Fibroblast of skin of scalp (primary cell): ENCODE results near the gene TCF23. TPM values are rescaled to one million over a fixed set of nuclear protein-coding genes. Genes with fewer than 3 reads are reported as not detected.
"Not testable (repeated sequence)": the region's sequence is repeated elsewhere in the genome, so short reads cannot be mapped to it uniquely, and the experiment has no call there.

Experiments
- DNase-seq: peaks from one replicate; pipeline ENCODE4 v3.0.0-alpha.2; 2013
- polyA plus RNA-seq, 2 experiments: library from polyadenylated mRNA; unstranded; fragments of 120-200 nt; gene quantifications; one replicate each; pipeline ENCODE4 v1.2.1, GENCODE V29; 2013; ENCODE audit not compliant: insufficient read length in 2 of 2

The TCF23 gene
- not detected for polyA plus RNA-seq (2013, experiment 1 of 2; ENCODE audit: insufficient read length)
- polyA plus RNA-seq (2013, experiment 2 of 2; ENCODE audit: insufficient read length), result 0.10 TPM

- DNase-seq, result no peak
These were observed at the start of gene TCF23 for GRCh38 chr2:27148801-27149439. TSS of gene TCF23 (plus strand) at chr2:27149004. CDS start at chr2:27149134, 130 bp downstream.

GRCh38 chr2:27099334-27099955 is 49.4 kb upstream of the TCF23 start:
- DNase-seq, result no peak

GRCh38 chr2:27100036-27100435 is 48.8 kb upstream of the TCF23 start:
- DNase-seq, result no peak

GRCh38 chr2:27102329-27102728 is 46.5 kb upstream of the TCF23 start:
- DNase-seq, result no peak

GRCh38 chr2:27105981-27106380 is 42.8 kb upstream of the TCF23 start:
- no peak for DNase-seq

- no peak for DNase-seq
These were observed 40.6 kb upstream of the TCF23 start for GRCh38 chr2:27108221-27108620.

DNA sequence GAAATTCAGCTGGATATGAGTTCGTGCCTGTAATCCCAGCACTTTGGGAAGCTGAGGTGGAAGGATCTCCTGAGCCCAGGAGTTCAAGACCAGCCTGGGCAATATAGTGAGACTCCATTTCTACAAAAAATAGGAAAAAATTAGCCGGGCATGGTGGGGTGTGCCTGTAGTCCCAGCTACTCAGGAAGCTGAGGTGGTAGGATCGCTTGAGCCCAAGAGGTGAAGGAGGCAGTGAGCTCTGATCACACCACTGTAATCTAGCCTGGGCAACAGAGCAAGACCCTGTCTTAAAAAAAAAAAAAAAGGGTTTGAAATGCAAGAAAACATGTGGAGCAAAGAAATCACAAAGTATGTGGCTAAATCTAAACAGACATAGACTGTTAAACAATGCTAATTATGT is 39.7 kb upstream of the TCF23 start:
- DNase-seq, result no peak

DNA sequence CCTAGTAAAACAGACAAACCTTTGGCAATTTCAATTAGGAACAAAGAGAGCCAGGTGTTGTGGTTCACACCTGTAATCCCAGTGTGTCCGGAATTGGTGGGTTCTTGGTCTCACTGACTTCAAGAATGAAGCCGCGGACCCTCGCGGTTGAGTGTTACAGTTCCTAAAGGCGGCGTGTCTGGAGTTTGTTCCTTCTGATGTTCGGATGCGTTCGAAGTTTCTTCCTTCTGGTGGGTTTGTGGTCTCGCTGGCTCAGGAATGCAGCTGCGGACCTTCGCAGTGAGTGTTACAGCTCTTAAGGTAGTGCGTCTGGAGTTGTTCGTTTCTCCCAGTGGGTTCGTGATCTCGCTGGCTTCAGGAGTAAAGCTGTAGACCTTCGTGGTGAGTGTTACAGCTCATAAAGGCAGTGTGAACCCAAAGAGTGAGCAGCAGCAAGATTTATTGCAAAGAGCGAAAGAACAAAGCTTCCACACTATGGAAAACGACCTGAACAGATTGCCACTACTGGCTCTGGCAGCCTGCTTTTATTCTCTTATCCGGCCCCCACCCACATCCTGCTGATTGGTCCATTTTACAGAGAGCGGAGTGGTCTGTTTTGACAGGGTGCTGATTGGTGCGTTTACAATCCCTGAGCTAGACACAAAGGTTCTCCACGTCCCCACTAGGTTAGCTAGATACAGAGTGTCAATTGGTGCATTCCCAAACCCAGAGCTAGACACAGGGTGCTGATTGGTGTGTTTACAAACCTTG is 38.0 kb upstream of the TCF23 start:
- not testable (repeated sequence) for DNase-seq

GRCh38 chr2:27111392-27112078 is 37.3 kb upstream of the TCF23 start:
- DNase-seq, result not testable (repeated sequence)

DNA sequence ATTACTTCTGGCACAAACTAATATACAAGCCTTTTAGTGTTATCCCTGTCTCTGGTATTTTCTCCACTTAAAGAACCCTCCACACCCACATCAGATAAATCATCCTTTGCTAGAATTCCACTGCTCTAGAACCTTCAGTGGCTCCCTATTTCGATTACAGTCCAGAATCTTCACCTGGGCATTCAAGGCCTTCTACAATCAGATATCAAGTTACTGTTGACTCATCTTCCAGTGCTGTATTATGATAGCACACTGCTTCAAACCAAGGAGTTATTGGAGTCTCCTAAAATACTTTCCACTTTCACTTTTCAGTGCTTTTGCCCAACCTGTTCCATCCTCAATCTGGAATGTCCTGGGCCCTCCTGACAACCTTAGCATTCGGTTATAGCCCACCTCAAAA is 33.3 kb upstream of the TCF23 start:
- no peak for DNase-seq

- DNase-seq, result no peak
These were observed 30.7 kb upstream of the TCF23 start for GRCh38 chr2:27117995-27118524.

GRCh38 chr2:27118525-27119329 is 30.1 kb upstream of the TCF23 start, which contains the start of gene CGREF1:
TSS of gene CGREF1 (minus strand) at chr2:27119128. CDS start at chr2:27104366, 14,762 bp downstream.
- DNase-seq, result no peak

- not testable (repeated sequence) for DNase-seq
These were observed 29.5 kb upstream of the TCF23 start for GRCh38 chr2:27119330-27119670.

GRCh38 chr2:27121906-27122305 is 26.9 kb upstream of the TCF23 start:
- DNase-seq, result no peak

DNA sequence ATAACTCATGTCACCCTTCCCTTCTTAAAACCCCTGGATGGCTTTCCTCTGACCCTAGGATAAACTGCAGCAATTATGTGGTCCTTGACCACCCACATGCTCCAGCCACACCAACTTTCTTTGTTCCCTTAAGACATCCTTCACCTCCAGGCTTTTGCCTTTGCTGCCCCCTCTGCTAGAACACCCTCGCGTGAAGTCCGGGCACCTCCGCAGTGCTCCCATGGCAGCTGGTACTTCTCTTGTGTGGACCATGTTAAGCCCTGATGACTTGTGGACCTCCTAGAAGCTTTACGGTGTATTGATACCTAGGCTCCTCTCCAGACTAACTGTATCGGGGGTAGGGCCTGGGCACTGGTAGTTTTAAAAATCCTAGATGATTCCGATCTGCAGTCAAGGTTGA is 26.0 kb upstream of the TCF23 start:
- DNase-seq, result no peak

DNA sequence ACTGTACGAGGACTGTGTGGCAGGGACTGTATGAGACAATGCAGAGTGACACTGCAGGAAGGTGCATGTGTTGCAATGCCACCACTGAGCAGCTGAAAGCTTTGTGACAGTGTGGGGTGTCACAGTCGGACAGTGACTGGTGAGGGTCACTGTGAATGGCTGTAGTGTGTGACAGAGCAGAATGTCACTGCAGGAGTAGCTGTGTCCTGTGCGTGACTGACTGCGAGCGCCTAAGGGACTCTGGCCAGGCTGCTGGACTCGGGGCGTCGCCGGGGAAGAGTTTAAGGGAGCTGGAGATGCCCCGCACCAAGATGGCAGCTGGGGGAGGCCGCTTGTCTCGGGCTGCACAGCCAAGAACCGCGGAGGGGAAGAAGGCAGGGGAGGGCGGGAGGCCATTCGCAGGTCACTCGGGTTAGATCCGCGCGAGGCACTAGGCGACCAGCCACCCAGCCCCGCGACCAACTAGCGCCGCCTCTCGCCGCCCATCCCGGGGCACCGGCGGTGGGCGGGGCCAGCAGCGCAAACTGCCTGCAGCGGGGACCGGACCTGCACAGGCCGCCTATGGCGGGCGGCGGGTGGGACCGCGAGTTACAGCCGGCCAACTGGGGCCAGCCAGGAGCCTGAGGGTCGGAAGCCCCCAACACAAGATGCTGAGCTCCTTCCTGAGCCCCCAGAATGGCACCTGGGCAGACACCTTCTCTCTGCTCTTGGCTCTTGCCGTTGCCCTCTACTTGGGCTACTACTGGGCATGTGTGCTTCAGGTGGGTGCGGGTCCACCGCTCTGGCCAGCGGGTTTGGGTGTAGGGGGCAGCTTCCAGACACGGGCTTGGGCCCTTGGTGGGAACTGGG is 25.3 kb upstream of the TCF23 start, which contains the start of gene ABHD1:
Gene ABHD1, plus strand, starts transcription at position 514 of the 849 bp plus-strand sequence. Its CDS starts 134 bp downstream, at position 648.
- DNase-seq, result no peak

DNA sequence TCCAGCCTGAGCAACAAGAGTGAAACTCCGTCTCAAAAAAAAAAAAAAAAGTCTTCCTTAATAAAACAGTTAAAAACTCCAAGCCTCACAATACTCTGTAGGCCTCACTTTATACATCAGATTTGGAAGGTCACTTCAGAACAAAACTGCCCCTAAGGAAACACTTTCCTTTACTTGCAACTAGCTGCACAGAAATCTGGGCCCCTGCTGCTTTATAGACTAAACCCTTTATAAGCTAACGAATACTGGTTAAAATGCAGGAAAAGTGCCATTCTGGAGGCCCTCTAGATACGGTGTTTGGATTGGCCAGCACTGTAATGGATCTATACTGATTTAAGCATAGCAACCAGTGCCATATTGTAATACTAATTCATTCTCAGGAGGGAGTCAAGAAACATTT is 23.7 kb upstream of the TCF23 start:
- no peak for DNase-seq

DNA sequence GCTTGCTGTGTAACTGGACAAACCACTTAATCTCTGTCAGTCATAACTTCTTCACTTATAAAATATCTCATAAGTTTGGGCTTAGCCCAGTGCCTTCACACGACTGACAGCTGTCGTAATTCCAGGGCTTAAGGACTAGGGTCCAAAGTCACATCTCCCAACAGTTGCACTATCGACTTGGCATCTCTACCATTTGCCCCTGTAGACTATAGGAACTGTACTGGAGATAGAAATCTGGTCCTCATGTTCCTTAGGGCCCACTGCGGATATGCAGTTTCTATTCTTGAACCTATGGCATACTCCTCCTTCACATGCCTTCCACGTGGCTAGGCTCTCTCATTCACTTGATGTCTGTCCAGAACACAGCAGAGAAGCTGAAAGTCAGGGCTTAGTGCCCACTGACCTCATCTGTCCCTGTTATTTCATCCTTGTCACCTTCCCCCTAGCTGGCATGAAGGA is 22.5 kb upstream of the TCF23 start:
- DNase-seq, result no peak

DNA sequence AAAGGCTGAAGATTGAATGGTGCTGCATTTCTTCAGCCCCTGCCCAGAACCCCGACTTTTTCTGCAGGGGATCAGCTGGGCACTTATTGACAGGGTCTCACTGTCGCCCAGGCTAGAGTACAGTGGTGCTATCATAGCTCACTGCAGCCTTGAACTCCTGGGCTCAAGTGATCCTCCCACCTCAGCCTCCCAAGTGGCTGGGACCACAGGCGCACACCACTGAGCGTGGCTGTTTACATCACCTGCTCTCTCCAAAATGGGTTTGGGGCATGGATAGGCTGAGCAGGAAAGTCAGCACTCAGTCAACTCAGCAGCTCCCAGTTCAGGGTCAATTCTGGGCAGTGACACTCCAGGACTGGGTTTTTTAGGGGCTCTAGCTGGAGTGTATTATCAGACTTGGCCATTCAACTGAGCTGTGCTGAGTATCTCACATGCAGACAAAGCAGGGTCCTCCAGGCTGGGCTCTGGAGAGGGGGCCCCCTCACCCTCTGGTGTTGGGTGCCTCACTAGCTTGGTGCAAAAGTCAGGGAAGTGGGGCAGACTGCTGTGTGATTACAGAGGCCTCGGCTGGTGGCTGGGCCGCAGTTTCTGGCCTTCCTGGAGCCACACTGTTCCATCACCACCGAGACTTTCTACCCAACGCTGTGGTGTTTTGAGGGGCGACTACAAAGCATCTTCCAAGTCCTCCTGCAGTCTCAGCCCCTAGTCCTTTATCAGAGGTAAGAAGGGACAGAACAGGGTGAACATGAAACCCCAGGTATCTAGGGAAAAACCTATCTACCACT is 20.7 kb upstream of the TCF23 start:
- DNase-seq, result no peak
